GM21528 (cell line): ENCODE data around the gene SLC17A9.
"Not testable (repeated sequence)": the region's sequence is repeated elsewhere in the genome, so short reads cannot be mapped to it uniquely, and the experiment has no call there.

Experiments used
- ATAC-seq: cut with Tn5 transposase; IDR thresholded peaks from one replicate; pipeline ENCODE4 v1.9.1; 2021; ENCODE audit warnings: mild to moderate bottlenecking, moderate library complexity; ENCODE audit not compliant: unreplicated experiment, low FRiP score

The SLC17A9 gene

GRCh38 chr20:62918831-62919230 is 33.7 kb upstream of the SLC17A9 start:
- no peak for ATAC-seq

GRCh38 chr20:62920039-62920645 is 32.4 kb upstream of the SLC17A9 start:
- ATAC-seq, result no peak

- no peak for ATAC-seq
Measured at GRCh38 chr20:62921119-62921687, 31.3 kb upstream of the SLC17A9 start.

- no peak for ATAC-seq
Measured at GRCh38 chr20:62922451-62922921, 30.0 kb upstream of the SLC17A9 start.

- ATAC-seq, result not testable (repeated sequence)
Measured at GRCh38 chr20:62923059-62923668, 29.3 kb upstream of the SLC17A9 start.

GRCh38 chr20:62923669-62924441 is 28.7 kb upstream of the SLC17A9 start:
- no peak for ATAC-seq

- ATAC-seq, result no peak
Measured at GRCh38 chr20:62924442-62925075, 27.9 kb upstream of the SLC17A9 start.

- ATAC-seq, result no peak
Measured at GRCh38 chr20:62925076-62925419, 27.5 kb upstream of the SLC17A9 start.

- peak; percentile 20 for ATAC-seq
Measured at GRCh38 chr20:62925420-62926228, 26.9 kb upstream of the SLC17A9 start.

GRCh38 chr20:62926229-62927127 is 26.0 kb upstream of the SLC17A9 start, which contains the start of gene DIDO1:
TSS of gene DIDO1 (minus strand) at chr20:62926505.
- ATAC-seq, result peak; percentile 65

- no peak for ATAC-seq
Measured at GRCh38 chr20:62927128-62927705, 25.3 kb upstream of the SLC17A9 start.

GRCh38 chr20:62928246-62928939 is 24.1 kb upstream of the SLC17A9 start:
- ATAC-seq, result no peak

- no peak for ATAC-seq
Measured at GRCh38 chr20:62929051-62929538, 23.4 kb upstream of the SLC17A9 start.

GRCh38 chr20:62931464-62931863 is 21.0 kb upstream of the SLC17A9 start:
- ATAC-seq, result no peak

- no peak for ATAC-seq
Measured at GRCh38 chr20:62933966-62934365, 18.5 kb upstream of the SLC17A9 start.

GRCh38 chr20:62935204-62935967 is 17.1 kb upstream of the SLC17A9 start:
- ATAC-seq, result no peak

- ATAC-seq, result no peak
Measured at GRCh38 chr20:62935968-62936585, 16.4 kb upstream of the SLC17A9 start.
